Lung microvascular endothelial cell (primary cell): ENCODE results near the gene KLHL5. TPM values are rescaled to one million over a fixed set of nuclear protein-coding genes. Genes with fewer than 3 reads are reported as not detected.
A peak's percentile ranks its signal among the peaks of the same experiment; 100 is the strongest.
"Not testable (repeated sequence)": the region's sequence is repeated elsewhere in the genome, so short reads cannot be mapped to it uniquely, and the experiment has no call there.

Source experiments
- DNase-seq, 2 donors: peaks; one replicate each; pipeline versions ENCODE4 v3.0.0 to v3.0.0-alpha.2; 2010; ENCODE audit warnings: low read depth in 2 of 2
- total RNA-seq: library from RNA; depleted of rRNA; stranded (reverse); fragments of >200 nt; gene quantifications from 2 replicates; pipeline ENCODE4 v1.2.1, GENCODE V29; 2014

The KLHL5 gene, protein sequence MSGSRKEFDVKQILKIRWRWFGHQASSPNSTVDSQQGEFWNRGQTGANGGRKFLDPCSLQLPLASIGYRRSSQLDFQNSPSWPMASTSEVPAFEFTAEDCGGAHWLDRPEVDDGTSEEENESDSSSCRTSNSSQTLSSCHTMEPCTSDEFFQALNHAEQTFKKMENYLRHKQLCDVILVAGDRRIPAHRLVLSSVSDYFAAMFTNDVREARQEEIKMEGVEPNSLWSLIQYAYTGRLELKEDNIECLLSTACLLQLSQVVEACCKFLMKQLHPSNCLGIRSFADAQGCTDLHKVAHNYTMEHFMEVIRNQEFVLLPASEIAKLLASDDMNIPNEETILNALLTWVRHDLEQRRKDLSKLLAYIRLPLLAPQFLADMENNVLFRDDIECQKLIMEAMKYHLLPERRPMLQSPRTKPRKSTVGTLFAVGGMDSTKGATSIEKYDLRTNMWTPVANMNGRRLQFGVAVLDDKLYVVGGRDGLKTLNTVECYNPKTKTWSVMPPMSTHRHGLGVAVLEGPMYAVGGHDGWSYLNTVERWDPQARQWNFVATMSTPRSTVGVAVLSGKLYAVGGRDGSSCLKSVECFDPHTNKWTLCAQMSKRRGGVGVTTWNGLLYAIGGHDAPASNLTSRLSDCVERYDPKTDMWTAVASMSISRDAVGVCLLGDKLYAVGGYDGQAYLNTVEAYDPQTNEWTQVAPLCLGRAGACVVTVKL
- total RNA-seq: 81.3 and 98.8 TPM in 2 replicates

DNA sequence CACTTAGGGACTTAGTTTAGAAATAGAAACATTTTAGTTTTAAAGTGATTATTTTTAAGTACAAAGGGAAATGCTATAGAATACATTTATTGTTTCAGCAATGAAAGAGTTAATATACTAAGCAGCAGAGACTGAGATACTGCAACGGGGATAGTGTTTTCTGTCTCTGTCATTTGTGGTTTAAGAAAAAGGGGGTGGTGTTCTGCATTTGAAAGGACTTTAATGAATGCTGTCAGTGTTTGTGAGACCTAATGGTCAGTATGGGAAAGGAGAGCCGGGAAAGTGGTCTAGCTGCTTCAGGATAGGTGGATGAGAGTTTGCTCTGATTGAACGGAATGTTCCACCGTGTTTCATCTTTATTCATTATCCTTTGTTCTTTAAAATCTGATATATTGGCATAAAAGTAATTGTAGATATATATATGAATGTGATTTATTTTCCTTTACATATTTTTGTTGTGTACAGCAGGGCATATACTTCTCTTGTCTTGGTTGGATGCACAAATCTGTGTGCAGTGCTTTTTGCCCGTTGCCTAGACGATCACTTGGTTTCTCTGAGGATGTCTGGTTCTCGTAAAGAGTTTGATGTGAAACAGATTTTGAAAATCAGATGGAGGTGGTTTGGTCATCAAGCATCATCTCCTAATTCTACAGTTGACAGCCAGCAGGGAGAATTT is at the start of gene KLHL5:
TSS of gene KLHL5 (plus strand) at position 139 of the 676 bp plus-strand sequence. CDS start at position 560, 421 bp downstream.
- no peak for DNase-seq

DNA sequence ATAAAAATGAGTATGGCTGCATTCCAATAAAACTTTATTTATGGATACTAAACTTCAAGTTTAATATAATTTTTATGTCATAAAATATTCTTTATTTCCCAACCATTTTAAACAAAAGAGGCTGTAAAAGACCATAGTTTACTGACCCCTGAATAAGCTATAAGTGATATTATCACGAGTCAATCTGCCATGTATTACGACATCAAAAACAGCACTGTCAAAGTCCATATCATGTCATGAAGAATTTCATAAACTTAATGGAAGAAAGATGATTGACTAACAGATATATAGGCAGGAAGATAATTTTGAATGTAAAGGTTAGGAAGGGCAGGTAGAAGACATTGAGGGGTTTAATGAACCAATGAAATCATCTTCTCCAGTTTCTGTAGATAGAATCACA is 48.0 kb upstream of the KLHL5 start:
- no peak for DNase-seq

DNA sequence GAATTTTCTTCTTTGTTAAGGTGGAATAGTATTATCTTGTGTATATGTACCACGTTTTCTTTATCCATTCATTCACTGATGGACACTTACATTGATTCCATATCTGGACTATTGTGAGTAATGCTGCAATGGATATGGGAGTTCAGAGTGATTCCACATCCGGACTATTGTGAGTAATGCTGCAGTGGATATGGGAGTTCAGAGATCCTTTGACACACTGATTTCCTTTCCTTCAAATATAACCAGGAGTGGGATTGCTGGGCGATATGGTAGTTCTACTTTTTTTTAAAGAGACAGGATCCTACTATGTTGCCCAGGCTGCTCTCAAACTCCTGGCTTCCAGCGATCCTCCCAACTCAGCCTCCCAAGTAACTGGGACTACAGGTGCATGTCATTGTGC is 41.9 kb upstream of the KLHL5 start:
- peak in 1 of 2 donors; percentile 69 for DNase-seq

DNA sequence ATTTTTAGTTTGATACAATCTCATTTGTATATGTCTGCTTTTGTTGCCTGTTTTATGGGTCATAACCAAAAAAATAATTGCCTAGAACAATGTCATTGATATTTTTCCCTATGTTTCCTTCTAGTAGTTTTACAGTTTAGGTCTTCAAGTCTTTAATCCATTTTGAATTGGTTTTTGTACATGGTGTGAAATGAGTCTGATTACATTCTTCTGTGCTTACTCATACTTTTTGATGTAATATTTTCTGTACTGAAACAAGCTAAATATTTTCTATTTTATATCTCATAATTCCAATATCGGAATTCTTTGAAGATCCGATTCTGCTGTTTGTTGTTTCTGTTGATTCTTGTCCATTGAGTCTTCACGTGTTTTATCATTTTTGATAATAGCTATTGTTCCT is 40.4 kb upstream of the KLHL5 start:
- DNase-seq: no peak

DNA sequence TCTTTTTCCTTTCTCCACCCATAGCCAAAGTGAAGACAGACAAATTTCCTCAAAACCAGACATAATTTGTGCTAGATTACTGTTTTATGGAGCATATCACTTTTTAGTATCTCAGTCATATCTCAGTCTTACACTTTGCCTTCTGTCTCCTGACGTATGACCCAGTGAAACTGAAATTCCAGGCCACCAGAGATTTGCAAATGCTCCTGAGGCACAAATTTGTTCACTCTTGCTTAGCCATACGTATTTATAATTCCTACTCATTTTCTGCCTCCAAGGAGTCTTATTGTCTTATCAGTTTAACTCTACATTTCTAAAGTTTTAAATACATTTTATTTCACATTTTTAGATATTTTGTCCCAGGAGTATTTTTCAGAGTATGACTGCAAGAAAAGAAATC is 39.8 kb upstream of the KLHL5 start:
- DNase-seq: no peak

DNA sequence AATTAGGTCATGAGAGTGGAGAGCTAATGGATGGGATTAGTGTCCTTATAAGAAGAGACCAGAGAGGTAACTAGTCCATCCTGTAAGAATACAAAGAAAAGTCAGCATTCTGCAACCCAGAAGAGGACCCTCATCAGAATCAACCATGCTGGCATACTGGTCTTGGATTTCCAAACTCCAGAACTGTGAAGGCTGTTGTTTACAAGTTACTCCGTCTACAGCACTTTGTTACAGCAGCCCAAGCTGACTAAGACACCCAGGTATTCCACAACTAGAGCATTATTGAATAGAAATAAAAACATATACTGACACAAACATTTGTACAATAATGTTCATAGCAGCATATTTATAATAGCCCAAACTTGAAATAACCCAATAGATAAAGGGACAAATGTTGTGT is 39.0 kb upstream of the KLHL5 start:
- no peak for DNase-seq

DNA sequence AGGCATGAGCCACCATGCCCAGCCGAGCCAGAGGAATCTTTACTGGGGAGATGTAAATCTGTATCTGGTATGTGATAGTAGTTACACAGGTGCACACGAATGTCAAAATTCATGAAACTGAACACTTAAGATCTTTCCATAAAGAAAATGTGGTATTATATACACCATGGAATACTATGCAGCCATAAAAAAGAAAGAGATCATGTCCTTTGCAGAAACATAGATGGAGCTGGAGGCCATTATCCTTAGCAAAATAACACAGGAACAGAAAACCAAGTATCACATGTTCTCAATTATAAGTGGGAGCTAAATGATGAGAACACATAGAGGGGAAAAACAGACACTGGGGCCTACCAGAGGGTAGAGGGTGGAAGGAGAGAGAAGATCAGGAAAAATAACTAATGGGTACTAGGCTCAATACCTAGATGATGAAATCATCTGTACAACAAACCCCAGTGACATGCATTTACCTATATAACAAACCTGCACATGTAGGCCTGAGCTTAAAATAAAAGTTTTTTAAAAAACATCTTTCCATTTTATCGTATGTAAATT is 37.6 kb upstream of the KLHL5 start:
- no peak for DNase-seq

DNA sequence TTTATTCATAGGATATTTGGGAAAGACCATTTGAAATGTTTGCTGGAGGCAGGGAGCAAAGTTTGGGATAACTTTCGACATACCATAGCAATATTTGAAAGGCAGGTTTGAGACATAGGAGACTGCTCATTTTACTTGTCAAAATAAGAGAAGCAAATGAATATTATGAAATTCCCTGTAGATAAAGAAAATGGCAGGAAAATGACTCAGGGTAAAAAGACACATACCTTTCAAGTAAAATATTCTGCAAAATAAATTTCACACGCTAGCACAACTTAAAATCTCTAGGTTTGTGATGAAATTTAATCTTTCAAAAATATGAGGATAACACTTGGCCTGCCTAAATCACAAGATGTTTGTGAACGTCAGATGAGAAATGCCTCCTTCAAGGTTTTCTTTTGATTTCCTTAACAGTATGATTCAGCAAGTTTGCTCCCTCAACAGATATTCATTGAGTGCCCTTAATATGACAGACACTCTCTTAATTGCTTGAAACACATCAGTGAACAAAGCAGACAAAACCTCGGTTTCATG is 36.4 kb upstream of the KLHL5 start:
- peak in 1 of 2 donors; percentile 70 for DNase-seq

DNA sequence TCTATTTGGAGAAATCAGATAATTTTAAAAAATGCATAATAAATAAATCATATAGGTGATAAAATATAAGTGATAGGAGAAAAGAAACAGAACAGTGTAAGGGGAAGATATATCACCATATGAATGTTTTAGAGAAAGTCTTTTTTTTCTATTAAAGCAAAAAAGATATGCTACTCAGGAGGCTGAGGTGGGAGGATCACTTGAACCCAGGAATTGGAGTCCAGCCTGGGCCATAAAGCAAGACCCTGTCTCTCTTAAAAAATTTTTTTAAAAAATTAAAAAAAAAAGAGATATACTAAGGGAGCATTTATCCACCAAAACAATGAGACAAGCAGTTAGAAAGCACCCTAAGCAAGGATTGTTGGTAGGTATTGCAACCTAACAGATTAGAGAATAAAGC is 35.9 kb upstream of the KLHL5 start:
- no peak for DNase-seq

DNA sequence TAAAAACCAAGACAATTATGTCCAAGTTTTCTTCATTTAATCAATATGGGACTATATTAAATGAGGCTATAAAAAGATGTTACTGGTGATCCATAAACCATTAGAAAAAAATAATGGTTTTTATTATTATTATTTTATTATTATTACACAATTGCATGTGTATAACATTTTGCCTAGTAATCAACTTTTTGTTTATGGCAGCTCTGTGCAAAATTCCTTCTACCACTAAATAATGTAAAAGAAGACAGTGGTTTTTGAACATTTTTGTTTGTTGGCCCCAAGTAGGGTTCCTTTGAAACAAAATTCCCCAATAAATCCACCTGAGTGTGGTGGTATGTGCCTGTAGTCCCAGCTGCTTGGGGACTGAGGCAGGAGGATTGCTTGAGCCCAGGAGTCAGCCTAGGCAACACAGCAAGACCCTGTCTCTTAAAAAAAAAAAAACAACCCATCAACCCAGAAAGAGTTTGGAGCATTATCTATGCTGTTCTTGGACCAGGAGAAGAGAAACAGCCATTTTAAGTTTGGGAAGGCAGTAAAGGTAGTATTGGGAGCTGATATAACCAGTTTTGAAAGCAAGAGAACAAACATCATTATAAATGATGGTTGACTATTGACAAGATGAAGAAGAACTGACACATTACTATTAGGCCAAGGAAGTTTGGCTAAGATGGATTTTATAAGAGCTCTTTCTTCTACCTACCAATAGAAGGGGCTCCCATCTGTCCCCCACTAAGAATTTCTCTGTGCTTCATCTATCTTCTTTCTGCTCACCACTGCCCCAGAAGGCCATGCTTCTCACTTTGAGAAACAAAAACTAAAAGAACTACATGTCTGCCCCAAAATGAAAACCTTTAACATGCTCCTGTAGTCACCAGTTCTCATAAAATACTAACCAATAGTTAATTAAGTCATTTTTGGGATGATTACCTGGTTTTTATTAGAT is 32.0 kb upstream of the KLHL5 start:
- no peak for DNase-seq

DNA sequence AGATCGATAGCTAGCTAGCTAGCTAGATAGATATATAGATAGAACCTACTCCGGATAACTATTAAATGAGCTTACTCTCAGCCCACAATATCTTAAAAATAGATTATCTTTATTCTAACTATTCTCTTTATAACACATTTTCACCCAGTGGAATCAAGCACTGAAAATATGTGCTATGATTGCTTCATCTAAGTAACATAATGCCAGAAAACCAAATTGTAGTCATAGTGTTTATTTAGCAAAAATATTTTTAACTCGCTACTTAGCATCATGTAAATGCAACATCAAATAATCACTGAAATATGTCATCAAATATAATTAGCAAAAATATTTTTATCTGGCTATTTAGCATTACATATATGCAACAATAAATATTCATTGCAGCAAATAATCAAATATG is 31.3 kb upstream of the KLHL5 start:
- no peak for DNase-seq

DNA sequence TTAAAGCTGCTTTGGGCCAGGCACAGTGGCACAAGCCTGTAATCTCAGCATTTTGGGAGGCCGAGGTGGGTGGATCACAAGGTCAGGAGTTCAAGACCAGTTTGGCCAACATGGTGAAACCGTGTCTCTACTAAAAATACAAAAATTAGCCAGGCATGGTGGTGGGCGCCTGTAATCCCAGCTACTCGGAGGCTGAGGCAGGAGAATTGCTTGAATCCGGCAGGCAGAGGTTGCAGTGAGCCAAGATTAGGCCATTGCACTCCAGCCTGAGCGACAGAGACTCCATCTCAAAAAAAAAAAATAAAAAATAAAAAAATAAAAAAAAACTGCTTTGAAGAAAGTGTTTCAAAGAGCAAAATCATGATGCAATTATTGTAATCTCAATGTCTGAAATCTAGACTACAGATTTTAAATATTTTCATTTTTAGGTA is 30.4 kb upstream of the KLHL5 start:
- DNase-seq: not testable (repeated sequence)

DNA sequence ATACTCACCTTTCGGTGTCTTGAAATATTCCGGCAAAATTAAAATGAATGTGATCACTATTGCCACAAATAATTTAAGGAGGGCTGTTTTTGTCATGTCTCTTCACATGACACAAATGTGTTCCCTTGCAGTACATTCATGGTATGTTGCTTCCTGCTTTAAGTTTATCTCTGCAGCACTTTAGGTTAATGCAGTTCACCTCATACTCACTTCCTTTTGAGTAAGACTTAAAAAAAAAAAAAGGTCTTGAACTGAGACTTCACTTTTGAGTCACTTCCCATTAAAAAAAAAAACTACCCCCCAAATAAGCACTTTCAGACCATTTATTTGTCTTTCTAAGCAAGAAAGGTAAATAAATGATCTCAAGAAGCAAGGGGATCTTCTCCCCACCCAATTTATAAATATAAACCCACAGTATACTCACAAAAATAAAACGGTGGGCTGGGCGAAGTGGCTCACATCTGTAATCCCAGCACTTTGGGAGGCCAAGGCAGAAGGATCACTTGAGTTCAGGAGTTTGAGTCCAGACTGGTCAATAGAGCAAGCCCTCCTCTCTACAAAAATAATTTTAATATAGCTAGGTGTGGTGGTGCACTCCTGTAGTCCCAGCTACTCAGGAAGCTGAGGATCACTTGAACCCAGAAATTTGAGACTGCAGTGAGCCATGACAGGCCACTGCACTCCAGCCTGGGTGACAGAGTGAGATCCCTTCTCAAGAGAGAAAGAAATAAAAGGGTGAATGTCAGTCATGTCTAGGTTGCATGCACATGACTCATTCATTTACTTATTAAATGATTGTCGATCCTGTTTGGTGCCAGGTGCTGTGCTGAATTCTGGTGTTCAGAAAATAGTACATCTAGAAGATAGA is 29.6 kb upstream of the KLHL5 start, which contains the start of gene TMEM156:
TSS of gene TMEM156 (minus strand) at position 192 of the 868 bp plus-strand sequence. CDS start at position 96, 96 bp downstream.
- DNase-seq: peak in 1 of 2 donors; percentile 83

DNA sequence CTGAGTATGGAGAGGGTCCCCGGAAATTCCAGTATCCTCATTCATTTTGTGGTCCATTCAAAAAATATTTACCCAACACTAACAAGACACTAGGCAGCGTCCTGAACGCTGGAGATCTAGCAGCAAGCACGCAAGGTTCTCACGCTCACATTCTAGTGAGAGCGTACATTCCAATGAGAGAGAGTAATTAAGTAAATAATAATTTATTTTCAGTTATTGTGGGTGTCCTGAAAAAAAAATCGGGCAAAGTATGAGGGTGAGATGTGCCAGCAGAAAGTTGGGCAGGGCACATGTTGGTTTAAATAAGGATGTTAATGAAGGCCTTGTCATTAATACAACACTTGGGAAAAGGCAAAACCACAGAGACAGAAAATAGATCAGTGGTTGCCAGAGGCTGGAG is 25.9 kb upstream of the KLHL5 start:
- peak in 1 of 2 donors; percentile 78 for DNase-seq

DNA sequence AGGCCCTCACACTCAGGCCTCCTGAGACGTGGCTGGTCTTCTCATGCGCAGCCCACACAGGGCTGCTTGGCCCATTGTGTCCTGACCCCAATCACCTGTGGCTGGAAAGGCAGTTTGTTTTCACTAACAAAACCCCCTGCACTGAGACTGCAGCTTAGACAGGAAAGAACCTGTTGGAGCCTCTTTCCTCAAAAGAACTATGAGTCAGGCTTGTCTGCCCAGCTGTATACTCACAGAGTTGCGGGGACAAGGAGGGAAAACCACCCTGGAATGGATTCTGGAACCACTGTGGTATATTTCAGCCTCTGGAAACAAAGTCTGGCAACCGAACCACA is 24.6 kb upstream of the KLHL5 start:
- peak in 1 of 2 donors; percentile 75 for DNase-seq

DNA sequence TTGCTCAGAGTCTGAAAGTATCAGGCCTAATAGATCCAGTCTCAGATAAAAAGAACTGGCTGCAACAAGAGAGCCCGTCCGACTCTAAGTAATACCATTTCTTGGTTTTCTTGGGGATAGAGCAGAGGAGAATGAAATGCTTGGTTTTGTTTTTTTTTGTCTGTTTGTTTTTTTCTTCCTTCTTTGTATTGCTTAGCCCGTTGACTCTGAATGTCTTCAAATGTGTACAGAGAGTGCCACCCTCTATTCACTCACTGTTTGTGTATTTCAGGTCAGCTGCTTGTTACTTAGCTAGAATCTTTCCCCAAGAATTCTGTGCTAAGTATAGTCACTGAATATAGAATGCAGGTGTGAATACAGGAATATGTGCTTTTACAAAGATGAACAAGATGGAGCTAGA is 24.1 kb upstream of the KLHL5 start:
- DNase-seq: no peak

DNA sequence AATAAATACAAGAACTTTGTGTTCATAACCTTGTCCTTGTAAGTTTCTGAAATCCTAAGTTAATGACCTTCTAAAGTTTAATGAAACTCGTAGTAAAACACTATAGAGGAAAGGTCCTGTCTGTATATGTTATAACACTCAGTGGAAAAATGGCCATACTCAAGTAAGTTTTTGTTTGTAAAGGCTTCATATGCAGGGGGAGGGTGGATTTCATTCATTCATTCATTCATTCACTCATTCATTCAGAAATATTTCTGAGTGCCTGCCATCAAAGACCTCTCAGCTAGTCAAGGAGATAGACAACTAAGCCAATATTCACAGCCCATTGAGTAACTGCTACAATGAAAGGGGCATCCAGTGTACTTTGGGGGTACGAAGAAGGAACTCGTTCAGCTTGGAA is 22.9 kb upstream of the KLHL5 start:
- DNase-seq: no peak

DNA sequence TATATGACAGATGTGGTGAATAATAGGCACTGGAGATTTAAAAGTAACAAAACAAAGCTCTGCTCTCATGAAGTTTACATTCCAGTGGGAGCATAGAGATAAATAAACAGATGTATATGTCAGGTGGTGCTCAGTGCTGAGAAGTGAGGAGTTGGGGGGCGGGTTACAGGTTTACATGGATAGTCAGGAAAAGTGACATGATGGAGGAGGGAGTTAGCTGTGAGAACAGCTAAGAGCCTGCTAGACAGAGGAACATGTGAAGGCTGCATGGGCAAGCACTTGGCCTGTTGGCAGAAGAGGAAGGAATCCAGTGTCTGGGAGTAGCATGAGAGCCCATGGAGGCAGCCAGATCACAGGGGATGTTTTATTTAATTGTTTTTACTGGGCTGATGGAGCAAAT is 19.7 kb upstream of the KLHL5 start:
- DNase-seq: no peak

DNA sequence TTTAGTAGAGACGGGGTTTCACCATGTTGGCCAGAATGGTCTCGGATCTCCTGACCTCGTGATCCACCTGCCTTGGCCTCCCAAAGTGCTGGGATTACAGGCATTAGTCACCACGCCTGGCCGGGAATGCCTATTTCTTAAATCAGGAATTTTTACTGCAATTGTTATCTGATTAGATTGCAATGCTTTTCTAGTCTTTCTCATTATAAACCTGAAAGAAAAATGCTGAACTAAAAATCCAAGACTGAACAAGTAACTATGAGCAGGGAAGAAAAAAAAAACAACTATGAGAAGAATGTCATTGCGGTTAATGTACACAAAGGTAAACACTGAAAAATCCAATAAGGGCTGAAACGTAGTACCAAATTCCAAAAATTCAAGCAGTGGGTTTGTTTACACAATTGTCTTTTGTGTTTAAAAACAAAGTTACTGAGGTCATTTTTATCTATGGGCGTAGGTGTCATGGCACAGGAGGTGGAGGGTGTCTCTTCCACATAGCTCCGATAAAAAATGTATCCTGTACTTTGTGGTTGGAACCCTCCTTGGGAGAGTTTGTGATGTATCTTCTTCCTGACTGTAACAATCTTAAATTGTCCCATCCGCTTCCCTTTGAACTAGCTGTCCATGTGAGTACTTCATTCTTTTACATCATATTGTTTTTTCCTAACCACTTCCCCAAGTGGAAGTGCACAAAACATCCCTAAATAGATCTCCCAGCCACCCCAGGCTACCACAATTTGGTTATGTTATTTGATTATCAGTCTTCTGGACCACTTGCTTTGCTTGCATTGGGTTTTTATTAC is 18.8 kb upstream of the KLHL5 start:
- DNase-seq: peak in 1 of 2 donors; percentile 82
